K562 (cell line): Measurements from ENCODE around the gene GMEB1. TPM values are rescaled to one million over a fixed set of nuclear protein-coding genes. Genes with fewer than 3 reads are reported as not detected.
A peak's percentile ranks its signal among the peaks of the same experiment; 100 is the strongest.

Experiments used
- BRCA1 ChIP-seq, 2 experiments: fragments of 450-650 bp in 1 of 2; sonication (generic) in 1 of 2; formaldehyde crosslinking in 1 of 2; IDR thresholded peaks; 2 replicates each; pipeline versions ENCODE4 v1.5.0 to v1.6.1; 2017 to 2020; ENCODE audit warnings: mild to moderate bottlenecking in 1 of 2, missing genetic modification reagents in 1 of 2
- CEBPG ChIP-seq, 3 experiments: fragments of 200-800 bp in 1 of 3; sonication (Bioruptor generic) in 1 of 3; sonication (generic) in 1 of 3; formaldehyde crosslinking in 1 of 3; IDR thresholded peaks in 2 of 3; conservative IDR thresholded peaks in 1 of 3; 2 replicates each; pipeline versions ENCODE4 v1.6.1 to v1.8.0; 2016 to 2022; ENCODE audit warnings: missing compliant biosample characterization in 2 of 3, missing genetic modification characterization in 2 of 3, mild to moderate bottlenecking in 1 of 3, missing genetic modification reagents in 1 of 3
- DACH1 ChIP-seq: fragments of 450-650 bp; IDR thresholded peaks from 2 replicates; pipeline ENCODE4 v1.6.1; 2018; ENCODE audit not compliant: partially characterized antibody
- GTF2E2 ChIP-seq: fragments of 200-800 bp; sonication (Bioruptor generic); IDR thresholded peaks from 2 replicates; pipeline ENCODE4 v1.6.1; 2016; ENCODE audit warnings: missing genetic modification characterization, missing compliant biosample characterization
- HOXB6 ChIP-seq: fragments of 250-450 bp; sonication (Bioruptor Pico); IDR thresholded peaks from 2 replicates; pipeline ENCODE4 v1.5.1; 2022; ENCODE audit warnings: mild to moderate bottlenecking, borderline replicate concordance
- IFI16 ChIP-seq: fragments of 250-450 bp; sonication (Bioruptor Pico); IDR thresholded peaks from 2 replicates; pipeline ENCODE4 v2.1.2; 2022; ENCODE audit warnings: mild to moderate bottlenecking, inconsistent platforms
- KLF13 ChIP-seq: fragments of 450-650 bp; IDR thresholded peaks from 2 replicates; pipeline ENCODE4 v1.6.1; 2016; ENCODE audit warnings: missing genetic modification characterization, low read depth, mild to moderate bottlenecking, missing compliant biosample characterization, moderate library complexity, borderline replicate concordance
- NFIC ChIP-seq: fragments of 450-650 bp; IDR thresholded peaks from 2 replicates; pipeline ENCODE4 v1.6.1; 2017; ENCODE audit warnings: mild to moderate bottlenecking, inconsistent platforms
- NFXL1 ChIP-seq: fragments of 450-650 bp; formaldehyde crosslinking; IDR thresholded peaks from 2 replicates; pipeline ENCODE4 v1.4.0; 2021; ENCODE audit warnings: mild to moderate bottlenecking
- NR1H2 ChIP-seq: sonication (generic); formaldehyde crosslinking; IDR thresholded peaks from 2 replicates; pipeline ENCODE4 v1.4.0; 2020; ENCODE audit warnings: mild to moderate bottlenecking, missing genetic modification reagents
- NR2C2 ChIP-seq, 2 experiments: fragments of 200-800 bp in 1 of 2; sonication (Bioruptor generic) in 1 of 2; sonication (generic) in 1 of 2; formaldehyde crosslinking in 1 of 2; IDR thresholded peaks; 2 replicates each; pipeline versions ENCODE4 v1.6.1 to v1.8.0; 2016 to 2022; ENCODE audit warnings: mild to moderate bottlenecking in 1 of 2, missing compliant biosample characterization in 1 of 2, missing genetic modification characterization in 1 of 2, missing genetic modification reagents in 1 of 2
- NR2F6 ChIP-seq: fragments of 450-650 bp; formaldehyde crosslinking; IDR thresholded peaks from 2 replicates; pipeline ENCODE4 v1.4.0; 2020; ENCODE audit warnings: mild to moderate bottlenecking
- SMARCC2 ChIP-seq: fragments of 450-650 bp; IDR thresholded peaks from 2 replicates; pipeline ENCODE4 v1.6.1; 2017; ENCODE audit warnings: antibody characterized with exemption, moderate library complexity, mild to moderate bottlenecking, low read depth
- SOX6 ChIP-seq: fragments of 450-650 bp; IDR thresholded peaks from 2 replicates; pipeline ENCODE4 v1.6.1; 2014; ENCODE audit warnings: mild to moderate bottlenecking
- ZC3H11A ChIP-seq: IDR thresholded peaks from 2 replicates; pipeline ENCODE4 v1.6.1; 2012; ENCODE audit warnings: low read depth, low read length, improper control_type of control experiment
- ZKSCAN8 ChIP-seq: fragments of 200-800 bp; sonication (Bioruptor generic); IDR thresholded peaks from 2 replicates; pipeline ENCODE4 v1.6.1; 2016; ENCODE audit warnings: missing genetic modification characterization, missing compliant biosample characterization
- ZNF133 ChIP-seq: fragments of 250-450 bp; sonication (Bioruptor Pico); IDR thresholded peaks from 2 replicates; pipeline ENCODE4 v1.4.0; 2020; ENCODE audit warnings: mild to moderate bottlenecking
- ZNF165 ChIP-seq: fragments of 250-450 bp; sonication (Bioruptor Pico); IDR thresholded peaks from 2 replicates; pipeline ENCODE4 v1.4.0; 2020; ENCODE audit warnings: borderline replicate concordance
- polyA plus RNA-seq, 8 experiments: library from polyadenylated mRNA; depleted of rRNA in 4 of 8; stranded (reverse) in 5 of 8; unstranded in 3 of 8; fragments of >200 nt; fragmentation: Nextera tagmentation in 2 of 8; fragmentation: Illumina TruSeq in 1 of 8; extraction: Ambion mirVana in 2 of 8; extraction: Trizol in 1 of 8; gene quantifications; 2 replicates each; pipeline versions ENCODE4 v1.2.1 to v1.2.3, GENCODE V29; 2011 to 2014; ENCODE audit warnings: inconsistent platforms in 1 of 8, missing spikeins in 1 of 8
- total RNA-seq, 7 experiments: library from RNA; depleted of rRNA in 6 of 7; stranded (reverse); fragments of >200 nt in 6 of 7; fragmentation: Illumina TruSeq in 2 of 7; extraction: Trizol in 2 of 7; gene quantifications; 2 replicates each; pipeline versions ENCODE4 v1.2.1 to v1.2.3, GENCODE V29; 2011 to 2021; ENCODE audit warnings: low replicate concordance in 1 of 7
- TF ChIP-seq, protein P1 (sequence below): fragments of 450-650 bp; formaldehyde crosslinking; IDR thresholded peaks from 2 replicates; pipeline ENCODE4 v1.4.0; 2022; ENCODE audit warnings: missing genetic modification characterization
- TF ChIP-seq, protein P2 (sequence below): fragments of 450-650 bp; IDR thresholded peaks from 2 replicates; pipeline ENCODE4 v1.6.1; 2016; ENCODE audit warnings: antibody characterized with exemption
- TF ChIP-seq, protein P3 (sequence below): sonication (generic); formaldehyde crosslinking; IDR thresholded peaks from 2 replicates; pipeline ENCODE4 v1.8.0; 2022; ENCODE audit warnings: mild to moderate bottlenecking, missing genetic modification reagents
- TF ChIP-seq, protein P4 (sequence below), 2 experiments: fragments of 450-650 bp; IDR thresholded peaks; 2 replicates each; pipeline ENCODE4 v1.6.1; 2016

Gene GMEB1
- total and polyA plus RNA-seq, 9 of the 15 experiments (the other 6 are each of a cell fraction or from before 2014, with no cell fraction given), result 6.6 to 17.5 (median 8.5) TPM

DNA sequence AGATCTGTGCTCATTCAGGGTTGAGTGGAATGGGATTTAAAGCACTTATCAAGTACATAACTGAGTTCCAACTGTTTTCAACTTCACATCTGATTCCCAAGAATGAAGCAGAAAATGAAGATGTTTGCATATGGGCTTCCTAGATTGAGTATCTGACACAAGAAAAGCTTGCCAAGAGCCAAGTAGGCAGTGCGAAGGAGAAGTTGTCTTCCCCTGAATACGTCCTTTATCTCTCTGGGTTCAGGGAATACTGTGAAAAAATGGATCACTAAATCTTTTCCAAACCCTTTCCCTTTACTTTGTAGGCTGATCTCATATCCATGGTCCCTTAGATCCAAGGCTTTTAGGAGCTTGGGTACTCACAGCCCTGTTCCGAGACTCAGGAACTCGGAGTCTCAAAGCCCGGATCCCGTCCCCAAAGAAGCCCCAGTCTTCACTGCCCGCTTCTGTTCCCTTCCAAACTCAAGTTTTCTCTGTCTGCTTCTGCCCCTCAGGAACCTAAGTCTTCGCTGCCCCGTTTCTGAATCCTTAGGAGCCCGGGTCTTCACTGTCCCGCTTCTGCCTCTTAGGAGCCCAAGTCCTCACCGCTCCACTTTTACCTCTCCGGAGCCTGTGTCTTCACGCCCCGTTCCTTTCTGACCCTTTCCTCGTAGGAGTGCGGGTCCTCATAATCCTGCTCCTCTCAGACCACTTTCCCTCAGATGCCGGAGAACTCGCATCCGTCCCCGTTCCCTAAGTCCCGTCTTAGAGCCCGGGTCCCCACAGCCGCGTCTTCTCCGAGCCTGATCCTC is 26.3 kb upstream of the GMEB1 start (continued):
- TF ChIP-seq SMARCC2 (no peak), ZNF133 (CRISPR knock-in tag) (no peak), NFIC (peak; percentile 4; the same call in 1 of the 2 replicates), KLF13 (tag) (no peak), NR2F6 (peak; percentile 54; the same call in 1 of the 2 replicates), NR1H2 (peak; percentile 84; the same call in 1 of the 2 replicates), GTF2E2 (peak; percentile 93; the same call in 1 of the 2 replicates), SOX6 (no peak), BRCA1 (IDR thresholded peaks at IDR 0.05) (no peak), BRCA1 (CRISPR knock-in tag; IDR thresholded peaks at IDR 0.05) (no peak), NR2C2 (CRISPR knock-in tag; IDR thresholded peaks at IDR 0.05) (0 out of 2 replicates have a peak, but pooled peaks have one; percentile 73), NR2C2 (tag; IDR thresholded peaks at IDR 0.05) (no peak), ZNF165 (CRISPR knock-in tag) (peak; percentile 51; the same call in 1 of the 2 replicates), HOXB6 (CRISPR knock-in tag) (no peak), NFXL1 (no peak), ZKSCAN8 (CRISPR knock-in tag) (no peak), DACH1 (no peak), CEBPG (CRISPR knock-in tag; IDR thresholded peaks at IDR 0.05) (no peak), CEBPG (tag; conservative IDR thresholded peaks at IDR 0.05 in 1 of 2, IDR thresholded peaks at IDR 0.05 in 1 of 2) (no peak), IFI16 (CRISPR knock-in tag) (no peak), ZC3H11A (no peak)
- TF ChIP-seq, protein P1, sequence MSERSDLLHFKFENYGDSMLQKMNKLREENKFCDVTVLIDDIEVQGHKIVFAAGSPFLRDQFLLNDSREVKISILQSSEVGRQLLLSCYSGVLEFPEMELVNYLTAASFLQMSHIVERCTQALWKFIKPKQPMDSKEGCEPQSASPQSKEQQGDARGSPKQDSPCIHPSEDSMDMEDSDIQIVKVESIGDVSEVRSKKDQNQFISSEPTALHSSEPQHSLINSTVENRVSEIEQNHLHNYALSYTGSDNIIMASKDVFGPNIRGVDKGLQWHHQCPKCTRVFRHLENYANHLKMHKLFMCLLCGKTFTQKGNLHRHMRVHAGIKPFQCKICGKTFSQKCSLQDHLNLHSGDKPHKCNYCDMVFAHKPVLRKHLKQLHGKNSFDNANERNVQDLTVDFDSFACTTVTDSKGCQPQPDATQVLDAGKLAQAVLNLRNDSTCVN, result peak; percentile 27; the same call in 1 of the 2 replicates
- TF ChIP-seq, protein P2, sequence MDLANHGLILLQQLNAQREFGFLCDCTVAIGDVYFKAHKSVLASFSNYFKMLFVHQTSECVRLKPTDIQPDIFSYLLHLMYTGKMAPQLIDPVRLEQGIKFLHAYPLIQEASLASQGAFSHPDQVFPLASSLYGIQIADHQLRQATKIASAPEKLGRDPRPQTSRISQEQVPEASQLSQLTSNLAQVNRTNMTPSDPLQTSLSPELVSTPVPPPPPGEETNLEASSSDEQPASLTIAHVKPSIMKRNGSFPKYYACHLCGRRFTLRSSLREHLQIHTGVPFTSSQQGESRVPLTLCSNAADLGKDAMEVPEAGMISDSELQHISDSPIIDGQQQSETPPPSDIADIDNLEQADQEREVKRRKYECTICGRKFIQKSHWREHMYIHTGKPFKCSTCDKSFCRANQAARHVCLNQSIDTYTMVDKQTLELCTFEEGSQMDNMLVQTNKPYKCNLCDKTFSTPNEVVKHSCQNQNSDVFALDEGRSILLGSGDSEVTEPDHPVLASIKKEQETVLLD, result no peak
- TF ChIP-seq, protein P3, sequence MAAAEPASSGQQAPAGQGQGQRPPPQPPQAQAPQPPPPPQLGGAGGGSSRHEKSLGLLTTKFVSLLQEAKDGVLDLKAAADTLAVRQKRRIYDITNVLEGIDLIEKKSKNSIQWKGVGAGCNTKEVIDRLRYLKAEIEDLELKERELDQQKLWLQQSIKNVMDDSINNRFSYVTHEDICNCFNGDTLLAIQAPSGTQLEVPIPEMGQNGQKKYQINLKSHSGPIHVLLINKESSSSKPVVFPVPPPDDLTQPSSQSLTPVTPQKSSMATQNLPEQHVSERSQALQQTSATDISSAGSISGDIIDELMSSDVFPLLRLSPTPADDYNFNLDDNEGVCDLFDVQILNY (CRISPR knock-in tag), result no peak; the same call in 1 of the 2 replicates
- TF ChIP-seq, protein P4, sequence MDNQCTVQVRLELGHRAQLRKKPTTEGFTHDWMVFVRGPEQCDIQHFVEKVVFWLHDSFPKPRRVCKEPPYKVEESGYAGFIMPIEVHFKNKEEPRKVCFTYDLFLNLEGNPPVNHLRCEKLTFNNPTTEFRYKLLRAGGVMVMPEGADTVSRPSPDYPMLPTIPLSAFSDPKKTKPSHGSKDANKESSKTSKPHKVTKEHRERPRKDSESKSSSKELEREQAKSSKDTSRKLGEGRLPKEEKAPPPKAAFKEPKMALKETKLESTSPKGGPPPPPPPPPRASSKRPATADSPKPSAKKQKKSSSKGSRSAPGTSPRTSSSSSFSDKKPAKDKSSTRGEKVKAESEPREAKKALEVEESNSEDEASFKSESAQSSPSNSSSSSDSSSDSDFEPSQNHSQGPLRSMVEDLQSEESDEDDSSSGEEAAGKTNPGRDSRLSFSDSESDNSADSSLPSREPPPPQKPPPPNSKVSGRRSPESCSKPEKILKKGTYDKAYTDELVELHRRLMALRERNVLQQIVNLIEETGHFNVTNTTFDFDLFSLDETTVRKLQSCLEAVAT (IDR thresholded peaks at IDR 0.05), result peak in 1 of 2 experiments; percentile 64; a peak in 1 of 4 replicates
